GM19099 (cell line): Measurements from ENCODE around the gene MARK3.

Experiments
- POLR2A ChIP-seq: IDR thresholded peaks from 3 replicates; pipeline ENCODE4 v1.6.1; 2011; ENCODE audit warnings: low read depth; ENCODE audit not compliant: insufficient read length; ENCODE audit errors: extremely low read depth

The MARK3 gene

DNA sequence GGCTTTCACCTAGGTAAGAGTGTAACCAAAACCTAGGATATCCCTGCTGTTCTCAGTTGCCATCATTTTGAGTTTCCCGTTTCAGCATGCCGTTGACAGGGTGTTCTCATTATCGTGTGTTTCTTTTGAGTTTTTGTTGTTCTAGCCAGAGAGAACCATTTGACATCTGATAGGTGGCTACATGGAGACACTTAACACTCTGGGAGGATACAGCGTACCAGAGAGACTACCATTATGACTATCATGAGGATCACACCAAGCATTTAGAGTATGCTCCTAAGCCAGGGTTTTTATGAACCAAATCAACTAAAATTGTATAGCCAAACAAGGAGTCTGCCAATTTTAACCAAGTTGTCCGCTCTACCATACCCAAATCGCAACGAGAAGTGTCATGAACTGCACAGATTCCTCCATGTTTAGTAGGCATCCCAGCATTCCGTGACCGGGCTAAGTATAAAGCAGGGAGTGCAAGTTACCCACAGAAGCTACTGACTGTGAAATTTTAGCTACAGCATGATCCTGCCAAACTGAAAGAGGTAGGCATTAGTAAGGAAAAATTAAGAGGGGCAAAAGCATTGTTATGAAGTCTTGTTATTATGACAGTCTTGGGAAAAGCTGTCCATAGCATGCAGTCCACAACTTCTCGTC is 48.8 kb downstream of the MARK3 start:
- no peak for TF ChIP-seq POLR2A

DNA sequence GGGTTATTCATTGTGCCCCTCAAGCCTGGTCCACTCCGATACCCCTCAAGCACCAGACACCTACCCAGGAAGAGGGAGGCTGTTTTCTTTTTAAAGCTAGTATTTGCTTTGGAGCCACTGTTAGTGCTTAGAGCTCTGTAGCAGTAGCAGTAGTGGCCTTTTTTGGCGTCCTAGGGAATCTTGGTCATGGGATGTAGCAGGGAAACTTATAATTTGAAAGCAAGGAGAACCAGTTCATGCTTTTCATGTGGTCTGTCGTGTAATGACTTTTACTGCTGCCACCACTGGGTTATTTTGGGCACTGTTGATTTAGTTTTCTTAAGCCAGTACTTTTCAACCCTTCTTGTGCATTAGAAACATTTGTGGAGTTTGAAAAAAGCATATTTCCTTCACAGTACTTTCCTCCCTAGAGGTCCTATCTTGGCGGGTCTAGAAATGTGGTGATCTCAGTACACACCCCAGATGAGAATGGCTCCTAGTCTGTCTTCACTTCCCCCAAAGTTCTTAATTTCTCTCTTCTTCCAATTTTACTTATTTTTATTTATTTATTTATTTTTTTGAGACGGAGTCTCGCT is 49.7 kb downstream of the MARK3 start:
- no peak for TF ChIP-seq POLR2A

DNA sequence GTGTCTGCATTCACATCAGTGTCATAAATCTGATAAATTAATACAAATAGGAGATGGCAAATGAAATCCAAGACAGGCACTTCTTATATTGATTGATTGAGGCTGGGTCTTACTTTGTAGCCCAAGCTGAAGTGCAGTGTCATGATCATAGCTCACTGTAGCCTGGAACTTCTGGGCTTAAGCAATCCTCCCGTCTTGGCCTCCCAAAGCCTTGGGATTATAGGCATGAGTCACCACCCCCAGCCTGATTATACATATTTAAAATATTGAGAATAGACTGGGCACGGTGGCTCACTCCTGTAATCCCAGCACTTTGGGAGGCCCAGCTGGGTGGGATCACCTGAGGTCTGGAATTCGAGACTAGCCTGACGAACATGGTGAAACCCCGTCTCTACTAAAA is 51.3 kb downstream of the MARK3 start:
- no peak for TF ChIP-seq POLR2A

DNA sequence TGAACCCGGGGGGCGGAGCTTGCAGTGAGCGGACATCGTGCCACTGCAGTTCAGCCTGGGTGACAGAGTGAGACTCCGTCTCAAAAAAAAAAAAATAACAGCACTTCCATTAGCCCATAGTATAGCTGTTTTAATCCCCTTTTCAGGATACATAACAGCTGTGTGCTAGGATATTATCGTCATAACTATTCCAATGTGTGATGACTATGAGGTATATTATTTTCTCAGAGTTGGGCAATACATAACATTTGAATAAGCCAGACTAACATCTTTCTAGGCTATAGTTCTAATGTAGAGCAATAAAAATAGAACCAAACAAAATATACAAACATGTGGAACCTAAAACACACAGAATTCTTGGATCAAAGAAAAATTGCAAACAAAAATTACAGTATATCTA is 57.1 kb downstream of the MARK3 start:
- no peak for TF ChIP-seq POLR2A

DNA sequence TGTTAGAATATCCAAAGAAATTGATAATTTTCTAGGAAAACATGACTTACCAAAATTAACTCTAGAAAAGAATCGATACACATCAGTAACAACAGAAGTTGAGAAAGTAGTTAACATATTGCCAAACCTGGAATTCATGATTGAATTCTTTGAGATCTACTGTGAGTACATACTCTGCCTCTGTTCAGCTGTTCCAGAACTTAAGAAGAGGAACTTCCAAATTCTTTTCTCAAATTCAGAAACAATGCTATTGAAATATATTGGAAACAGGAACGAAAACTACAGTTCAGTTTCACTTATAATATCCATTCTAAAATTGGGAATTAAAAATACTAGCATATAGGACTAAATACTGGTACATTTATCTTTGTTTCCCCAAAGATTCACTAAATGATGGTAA is 57.9 kb downstream of the MARK3 start:
- TF ChIP-seq POLR2A: no peak

DNA sequence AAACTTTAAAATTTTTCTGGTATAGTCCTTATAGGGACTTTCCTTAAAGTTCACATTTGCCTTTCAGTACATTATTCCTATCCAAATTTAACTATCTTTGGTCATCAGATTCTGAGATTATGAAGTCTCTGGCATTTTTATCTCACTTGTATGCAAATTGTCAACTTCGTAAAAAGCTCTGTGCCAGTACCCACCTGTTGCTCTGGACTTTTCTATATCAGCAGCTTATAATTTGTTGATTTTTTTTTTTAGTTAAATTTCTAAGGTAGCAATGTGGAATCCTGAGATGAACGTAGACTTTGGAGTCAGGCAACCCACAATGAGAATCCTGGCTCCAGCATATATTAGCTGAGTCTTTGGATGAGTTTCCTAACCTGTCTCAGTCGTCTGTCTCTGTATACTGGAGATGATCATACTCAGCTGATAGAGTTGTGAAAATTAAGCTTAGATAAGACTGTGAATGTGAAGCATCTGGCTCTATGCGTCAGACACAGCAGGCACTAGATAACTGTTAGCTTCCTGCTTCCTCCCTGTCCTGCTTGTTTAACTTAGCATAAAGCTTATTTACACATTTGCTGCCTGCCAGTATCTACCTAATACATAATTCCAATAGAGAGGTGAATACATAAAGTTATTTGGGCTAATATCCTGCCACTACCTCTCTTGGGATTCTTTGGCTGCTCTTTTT is 59.8 kb downstream of the MARK3 start:
- no peak for TF ChIP-seq POLR2A

DNA sequence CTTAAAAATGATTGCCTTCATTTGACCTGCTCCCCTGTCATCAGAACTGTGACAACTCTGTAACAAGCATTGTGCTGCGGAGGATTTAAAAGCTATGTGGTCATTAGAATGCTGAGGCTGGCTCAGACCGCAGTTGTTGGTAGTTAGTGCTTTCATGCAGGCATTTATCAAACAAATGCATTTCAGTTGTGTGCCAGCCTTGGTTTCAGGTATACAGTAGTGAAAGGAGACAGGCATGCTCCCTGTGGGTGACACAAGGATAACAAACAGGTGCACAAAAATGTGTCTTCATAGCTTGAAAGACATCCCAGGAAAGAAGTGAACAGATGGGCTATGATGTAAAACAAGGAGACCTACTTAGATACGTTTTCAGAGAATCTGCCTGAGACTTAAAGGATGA is 60.6 kb downstream of the MARK3 start:
- no peak for TF ChIP-seq POLR2A

DNA sequence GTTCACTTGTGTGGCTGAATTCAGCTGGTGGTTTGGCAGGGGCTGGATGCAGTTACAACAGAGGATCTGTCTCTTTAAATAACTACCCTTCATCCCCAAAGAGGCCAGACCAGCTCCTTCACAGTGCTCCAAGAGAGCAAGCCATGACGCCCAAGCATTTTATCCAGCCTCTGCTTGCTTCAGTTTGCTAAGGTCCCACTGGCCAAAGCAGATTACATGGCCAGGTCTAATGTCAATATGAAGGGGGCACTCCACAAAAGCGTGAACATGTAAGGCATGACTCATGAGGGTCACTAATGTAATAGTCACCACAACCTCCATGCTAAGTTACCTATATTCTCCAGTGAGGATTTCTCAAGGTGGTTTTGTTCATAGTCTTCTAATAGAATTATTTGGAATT is 62.9 kb downstream of the MARK3 start:
- no peak for TF ChIP-seq POLR2A

DNA sequence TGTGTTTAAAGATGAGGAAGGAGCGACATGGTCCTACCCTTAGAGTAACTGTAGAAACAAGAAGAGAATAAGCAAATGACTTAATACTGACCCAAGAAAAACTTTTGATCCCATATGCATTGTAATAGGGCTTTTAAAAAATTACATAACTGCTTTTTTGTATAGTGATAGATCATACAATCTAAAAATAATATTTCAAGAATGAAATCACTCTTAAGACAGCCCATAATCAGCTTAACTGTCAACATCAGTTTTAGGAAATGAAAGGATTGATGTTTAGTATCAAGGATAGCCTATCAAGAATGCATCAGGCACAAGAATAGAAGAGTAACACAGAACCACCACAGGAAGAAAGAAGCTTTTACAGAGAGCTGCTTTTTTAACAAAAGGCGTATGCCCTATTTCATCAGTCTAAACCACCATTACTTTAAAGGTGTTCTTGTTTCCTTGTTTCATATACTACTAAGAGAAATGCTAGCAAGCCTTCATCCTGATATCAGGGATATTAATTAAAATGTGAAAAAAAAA is 64.5 kb downstream of the MARK3 start:
- TF ChIP-seq POLR2A: no peak

DNA sequence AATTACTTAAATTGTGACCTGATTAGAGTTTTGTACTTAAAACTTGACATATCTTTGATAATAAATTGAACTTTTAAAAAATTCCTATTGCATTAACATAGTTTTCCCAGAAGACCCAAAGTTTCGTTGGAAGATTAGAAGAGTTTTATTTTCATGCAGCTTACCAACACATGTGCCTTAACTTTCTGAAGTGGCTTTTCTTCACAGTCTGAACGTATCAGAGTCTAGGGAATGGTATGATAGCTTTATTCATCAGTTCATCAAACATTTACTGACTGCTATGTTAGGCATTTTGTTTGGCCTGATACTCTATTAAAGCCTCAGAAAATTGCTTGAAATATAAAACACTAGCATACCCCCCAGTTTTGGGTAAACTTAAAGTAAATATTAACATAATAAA is 65.2 kb downstream of the MARK3 start:
- no peak for TF ChIP-seq POLR2A

DNA sequence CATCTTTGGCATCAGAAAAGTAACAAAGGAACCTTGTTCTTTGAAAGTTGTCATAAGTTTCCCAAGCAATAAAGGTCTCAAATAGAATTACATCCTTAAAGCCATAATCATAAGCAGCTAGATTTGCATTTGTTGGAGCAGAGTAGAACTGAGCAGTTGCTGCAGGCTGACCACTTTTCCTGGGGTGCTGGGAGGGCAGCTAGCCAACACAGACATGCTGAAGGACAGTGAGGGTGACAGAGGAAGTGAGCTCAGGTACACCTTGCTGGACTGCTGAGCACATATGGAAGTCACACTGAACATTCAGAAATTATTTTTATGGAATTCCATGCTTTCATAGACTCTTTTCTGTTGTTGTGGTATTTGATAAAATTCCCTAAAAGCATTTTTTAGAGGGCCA is 66.2 kb downstream of the MARK3 start:
- no peak for TF ChIP-seq POLR2A

DNA sequence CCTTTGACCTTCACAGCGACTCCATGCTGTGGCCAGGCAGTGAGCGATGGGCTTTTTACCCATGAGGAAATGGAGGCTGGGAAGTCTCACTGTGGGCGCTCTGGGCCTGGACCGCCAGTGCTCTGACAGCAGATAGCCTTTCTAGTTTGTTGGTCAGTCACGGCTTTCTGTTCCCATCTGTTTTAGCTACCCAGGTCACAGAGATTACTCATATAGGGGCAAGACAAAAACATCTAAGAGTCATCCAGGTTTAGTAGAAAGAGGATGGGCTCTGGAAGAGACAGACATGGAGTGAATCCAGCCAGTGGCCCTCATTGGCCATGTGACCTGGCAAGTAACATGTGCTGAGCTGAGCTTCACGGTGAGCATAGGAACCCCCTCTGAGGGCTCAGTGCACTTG is 68.6 kb downstream of the MARK3 start:
- TF ChIP-seq POLR2A: no peak

DNA sequence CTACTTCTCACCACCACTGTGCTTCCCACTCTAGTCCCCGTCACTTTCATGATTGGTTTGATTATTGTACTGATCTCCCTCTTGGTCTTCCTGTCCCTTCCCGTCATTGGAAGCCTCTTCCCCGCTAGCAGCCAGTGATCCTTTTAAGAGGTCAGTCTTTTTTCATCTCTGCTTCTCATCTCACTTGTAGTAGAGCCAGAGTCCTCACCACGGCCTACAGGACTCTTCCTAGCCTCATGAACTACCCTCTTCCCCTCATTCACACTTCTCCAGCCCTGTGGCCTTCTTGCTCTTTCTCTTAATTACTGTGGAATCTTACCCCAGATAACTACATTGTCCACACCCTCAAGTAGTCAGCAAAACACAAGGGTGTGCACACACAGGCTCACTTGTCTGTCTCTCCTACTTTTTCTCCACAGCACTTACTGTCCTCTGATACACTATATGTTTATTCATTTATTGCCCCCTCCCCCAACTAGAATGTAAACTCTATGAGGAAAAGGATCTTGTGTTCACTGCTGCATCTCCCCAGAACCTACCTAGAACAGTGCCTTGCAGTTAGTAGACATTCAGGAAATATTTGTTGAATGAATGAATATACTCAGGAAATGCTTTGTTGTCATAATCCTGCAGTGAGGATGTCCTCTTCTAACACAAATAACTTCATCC is 71.1 kb downstream of the MARK3 start:
- TF ChIP-seq POLR2A: no peak

DNA sequence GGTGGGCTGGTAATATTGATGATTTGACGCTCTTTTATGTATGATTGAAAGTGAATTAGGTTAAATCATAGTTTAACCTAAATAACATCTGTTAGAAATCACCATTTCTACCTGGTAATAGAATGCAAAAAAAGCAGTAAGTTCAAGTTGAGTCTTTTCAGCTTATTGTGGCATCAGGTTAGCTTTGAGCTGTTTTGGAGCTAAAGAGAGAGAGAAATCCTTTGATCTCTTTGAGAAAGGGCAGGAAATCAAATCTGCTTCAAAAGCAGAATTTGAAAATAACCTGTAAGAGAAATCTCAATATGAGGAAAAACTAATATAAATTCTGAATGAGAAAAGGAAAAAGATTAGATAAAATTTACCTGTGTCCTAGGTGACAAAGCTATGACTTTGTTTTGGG is 75.2 kb downstream of the MARK3 start:
- TF ChIP-seq POLR2A: no peak

DNA sequence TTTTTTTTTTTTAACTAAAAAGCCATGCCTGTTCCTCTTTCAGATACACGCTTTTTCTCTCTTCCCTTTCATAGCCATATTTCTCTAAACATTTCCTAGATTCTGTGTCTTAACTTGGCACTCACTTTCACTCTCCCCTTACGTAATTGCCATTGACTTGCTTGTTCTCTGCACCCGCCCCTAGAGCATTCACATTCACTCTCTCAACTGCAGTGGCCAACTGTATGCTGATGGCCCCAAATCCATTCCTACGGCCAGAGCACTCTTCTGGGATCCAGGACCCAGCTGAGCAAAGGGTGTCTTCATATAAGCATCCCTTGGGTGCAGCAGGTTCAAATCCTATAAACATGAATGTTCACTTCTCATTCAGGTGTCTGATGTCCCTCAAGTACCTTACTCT is 77.9 kb downstream of the MARK3 start:
- TF ChIP-seq POLR2A: no peak

DNA sequence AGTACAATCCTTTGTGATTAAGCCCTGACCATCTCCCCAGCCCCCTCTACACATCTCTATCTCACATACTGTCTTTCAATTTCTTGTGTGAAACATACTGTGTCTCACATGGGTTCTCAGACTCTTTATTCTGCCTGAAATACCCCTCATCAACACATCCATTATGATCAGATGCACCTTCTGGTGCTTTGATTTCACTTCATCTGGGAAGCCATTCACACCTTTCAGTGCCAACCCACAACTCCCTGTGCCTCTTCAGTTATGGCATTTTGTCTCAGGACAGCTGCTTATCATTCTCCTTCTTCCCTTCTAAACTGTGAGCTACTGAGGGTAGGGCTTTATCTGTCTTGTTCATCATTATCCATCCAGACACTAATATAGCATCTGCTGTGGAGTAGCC is 78.6 kb downstream of the MARK3 start:
- TF ChIP-seq POLR2A: no peak
